ENCODE measurements around the gene INSL6. TPM values are rescaled to one million over a fixed set of nuclear protein-coding genes. Genes with fewer than 3 reads are reported as not detected.
A peak's percentile ranks its signal among the peaks of the same experiment; 100 is the strongest.

Gene INSL6
- total and polyA plus RNA-seq, 2 donors (not counting 1 experiment from before 2014, with no cell fraction given), result not detected

- Histone ChIP-seq H3K36me3 (ENCODE audit: control insufficient read depth, insufficient read depth, low read length) (no peaks in the 10 kb centered on the region), H3K4me1 (ENCODE audit: control insufficient read depth, extremely low read depth, insufficient read depth, low read length) (no peaks in the 10 kb centered on the region), H2AFZ (ENCODE audit: low read length) (no peak overlapping the region), H3K4me2 (ENCODE audit: extremely low read depth, insufficient read depth, low read length) (no peak overlapping the region), H3K27me3 (ENCODE audit: control insufficient read depth, insufficient read depth, low read length) (no peaks in the 10 kb centered on the region), H3K9me3 (ENCODE audit: control insufficient read depth, insufficient read depth, low read depth, low read length) (no peaks in the 10 kb centered on the region), H3K4me3 (replicated peaks in 1 of 4; ENCODE audit: control extremely low read depth in 1 of 4, insufficient read depth in 1 of 4, low read depth in 3 of 4, low read length in 4 of 4) (no peak overlapping the region), H3K79me2 (ENCODE audit: control insufficient read depth, insufficient read depth, low read length) (no peaks in the 10 kb centered on the region), H3K27ac (ENCODE audit: insufficient read depth, low read length) (no peak overlapping the region), H3K9ac (ENCODE audit: insufficient read depth, low read length) (no peak overlapping the region), H4K20me1 (ENCODE audit: control insufficient read depth, extremely low read depth, insufficient read depth, low read length) (no peaks in the 10 kb centered on the region)
- TF ChIP-seq, protein P1, sequence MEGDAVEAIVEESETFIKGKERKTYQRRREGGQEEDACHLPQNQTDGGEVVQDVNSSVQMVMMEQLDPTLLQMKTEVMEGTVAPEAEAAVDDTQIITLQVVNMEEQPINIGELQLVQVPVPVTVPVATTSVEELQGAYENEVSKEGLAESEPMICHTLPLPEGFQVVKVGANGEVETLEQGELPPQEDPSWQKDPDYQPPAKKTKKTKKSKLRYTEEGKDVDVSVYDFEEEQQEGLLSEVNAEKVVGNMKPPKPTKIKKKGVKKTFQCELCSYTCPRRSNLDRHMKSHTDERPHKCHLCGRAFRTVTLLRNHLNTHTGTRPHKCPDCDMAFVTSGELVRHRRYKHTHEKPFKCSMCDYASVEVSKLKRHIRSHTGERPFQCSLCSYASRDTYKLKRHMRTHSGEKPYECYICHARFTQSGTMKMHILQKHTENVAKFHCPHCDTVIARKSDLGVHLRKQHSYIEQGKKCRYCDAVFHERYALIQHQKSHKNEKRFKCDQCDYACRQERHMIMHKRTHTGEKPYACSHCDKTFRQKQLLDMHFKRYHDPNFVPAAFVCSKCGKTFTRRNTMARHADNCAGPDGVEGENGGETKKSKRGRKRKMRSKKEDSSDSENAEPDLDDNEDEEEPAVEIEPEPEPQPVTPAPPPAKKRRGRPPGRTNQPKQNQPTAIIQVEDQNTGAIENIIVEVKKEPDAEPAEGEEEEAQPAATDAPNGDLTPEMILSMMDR (conservative IDR thresholded peaks at IDR 0.05 in 1 of 2, IDR thresholded peaks at IDR 0.05 in 1 of 2; ENCODE audit: low read depth in 1 of 2, low read length in 2 of 2), result no peak
- no peak for TF ChIP-seq EZH2 (IDR thresholded peaks at IDR 0.05; ENCODE audit: low read length, missing control alignments)
- DNase-seq (ENCODE audit: low read depth in 2 of 2), result no peak
These were observed 39.2 kb downstream of the INSL6 start for GRCh38 chr9:5146241-5146640.

- Histone ChIP-seq H3K79me2 (ENCODE audit: control insufficient read depth, insufficient read depth, low read length) (no peaks in the 10 kb centered on the region), H3K9me3 (ENCODE audit: control insufficient read depth, insufficient read depth, low read depth, low read length) (no peaks in the 10 kb centered on the region), H3K27ac (ENCODE audit: insufficient read depth, low read length) (no peak overlapping the region), H3K4me1 (ENCODE audit: control insufficient read depth, extremely low read depth, insufficient read depth, low read length) (no peaks in the 10 kb centered on the region), H2AFZ (ENCODE audit: low read length) (no peak overlapping the region), H4K20me1 (ENCODE audit: control insufficient read depth, extremely low read depth, insufficient read depth, low read length) (no peaks in the 10 kb centered on the region), H3K9ac (ENCODE audit: insufficient read depth, low read length) (no peak overlapping the region), H3K4me2 (ENCODE audit: extremely low read depth, insufficient read depth, low read length) (no peak overlapping the region), H3K36me3 (ENCODE audit: control insufficient read depth, insufficient read depth, low read length) (no peaks in the 10 kb centered on the region), H3K27me3 (ENCODE audit: control insufficient read depth, insufficient read depth, low read length) (no peaks in the 10 kb centered on the region), H3K4me3 (replicated peaks in 1 of 4; ENCODE audit: control extremely low read depth in 1 of 4, insufficient read depth in 1 of 4, low read depth in 3 of 4, low read length in 4 of 4) (no peak overlapping the region)
- TF ChIP-seq, protein P1 (conservative IDR thresholded peaks at IDR 0.05 in 1 of 2, IDR thresholded peaks at IDR 0.05 in 1 of 2; ENCODE audit: low read depth in 1 of 2, low read length in 2 of 2), result no peak
- no peak for TF ChIP-seq EZH2 (IDR thresholded peaks at IDR 0.05; ENCODE audit: low read length, missing control alignments)
- no peak for DNase-seq (ENCODE audit: low read depth in 2 of 2)
These were observed 41.2 kb downstream of the INSL6 start for GRCh38 chr9:5144217-5144616.

GRCh38 chr9:5140151-5140550, 45.3 kb downstream of the INSL6 start:
- Histone ChIP-seq H3K9me3 (ENCODE audit: control insufficient read depth, insufficient read depth, low read depth, low read length) (no peaks in the 10 kb centered on the region), H3K4me3 (replicated peaks in 1 of 4; ENCODE audit: control extremely low read depth in 1 of 4, insufficient read depth in 1 of 4, low read depth in 3 of 4, low read length in 4 of 4) (no peak overlapping the region), H3K36me3 (ENCODE audit: control insufficient read depth, insufficient read depth, low read length) (no peaks in the 10 kb centered on the region), H3K27me3 (ENCODE audit: control insufficient read depth, insufficient read depth, low read length) (no peaks in the 10 kb centered on the region), H2AFZ (ENCODE audit: low read length) (no peak overlapping the region), H3K4me1 (ENCODE audit: control insufficient read depth, extremely low read depth, insufficient read depth, low read length) (no peaks in the 10 kb centered on the region), H3K4me2 (ENCODE audit: extremely low read depth, insufficient read depth, low read length) (no peak overlapping the region), H3K27ac (ENCODE audit: insufficient read depth, low read length) (no peak overlapping the region), H4K20me1 (ENCODE audit: control insufficient read depth, extremely low read depth, insufficient read depth, low read length) (no peaks in the 10 kb centered on the region), H3K9ac (ENCODE audit: insufficient read depth, low read length) (no peak overlapping the region), H3K79me2 (ENCODE audit: control insufficient read depth, insufficient read depth, low read length) (no peaks in the 10 kb centered on the region)
- peak in 1 of 2 donors; percentile 15 for DNase-seq (ENCODE audit: low read depth in 2 of 2)
- TF ChIP-seq EZH2 (IDR thresholded peaks at IDR 0.05; ENCODE audit: low read length, missing control alignments), result no peak
- TF ChIP-seq, protein P1 (conservative IDR thresholded peaks at IDR 0.05 in 1 of 2, IDR thresholded peaks at IDR 0.05 in 1 of 2; ENCODE audit: low read depth in 1 of 2, low read length in 2 of 2), result no peak

Measured in fibroblast of lung (primary cell).